MCF 10A (cell line): ENCODE measurements around the gene KCTD15. TPM values are rescaled to one million over a fixed set of nuclear protein-coding genes. Genes with fewer than 3 reads are reported as not detected.

Experiments used
- BruUV-seq: library from RNA; stranded (reverse); fragments of 400-500 nt; replicated peaks from 2 replicates; lab custom pipeline; 2021; lab: Mats Ljungman, UMichigan
- CTCF ChIA-PET: fragments of 300-600 bp; sonication (Branson Sonifier 250); formaldehyde crosslinking; extraction: SDS; loops from one replicate; lab custom pipeline; 2021; ENCODE audit warnings: antibody characterized with exemption, inconsistent platforms; lab: Yijun Ruan, JAX
- POLR2A ChIA-PET: fragments of 300-600, 350-650 bp; sonication (Branson Sonifier 250); formaldehyde crosslinking; extraction: SDS; loops from one replicate; lab custom pipeline; 2020; ENCODE audit warnings: antibody characterized with exemption, inconsistent platforms; lab: Yijun Ruan, JAX
- DNase-seq: peaks from one replicate; pipeline ENCODE4 v3.0.0-alpha.2; 2018; ENCODE audit not compliant: unreplicated experiment
- H3K27ac Mint-ChIP-seq: one replicate; pipeline ENCODE4 v1.8.0; 2022; ENCODE audit warnings: mild to moderate bottlenecking, low read depth, mixed read lengths; ENCODE audit not compliant: unreplicated experiment
- H3K27me3 Mint-ChIP-seq: one replicate; pipeline ENCODE4 v1.8.0; 2022; ENCODE audit warnings: mixed read lengths; ENCODE audit not compliant: insufficient read depth, unreplicated experiment
- H3K36me3 Mint-ChIP-seq: one replicate; pipeline ENCODE4 v1.8.0; 2022; ENCODE audit warnings: mild to moderate bottlenecking, moderate library complexity, mixed read lengths; ENCODE audit not compliant: insufficient read depth, unreplicated experiment
- H3K4me1 Mint-ChIP-seq: one replicate; pipeline ENCODE4 v1.8.0; 2022; ENCODE audit warnings: mixed read lengths; ENCODE audit not compliant: insufficient read depth, unreplicated experiment
- H3K4me3 Mint-ChIP-seq: one replicate; pipeline ENCODE4 v1.8.0; 2022; ENCODE audit warnings: mild to moderate bottlenecking, moderate library complexity, mixed read lengths; ENCODE audit not compliant: unreplicated experiment
- H3K9me3 Mint-ChIP-seq: one replicate; pipeline ENCODE4 v1.8.0; 2022; ENCODE audit warnings: mixed read lengths; ENCODE audit not compliant: unreplicated experiment
- intact Hi-C: fragments of 100-400 bp; cut with micrococcal nuclease; formaldehyde crosslinking; loops from 2 replicates; pipeline ENCODE4 v1.14.1; 2022
- total RNA-seq: library from RNA; stranded (reverse); gene quantifications from 2 replicates; pipeline ENCODE4 v1.2.3, GENCODE V29; 2022
- TF ChIP-seq, protein P1 (sequence below): fragments of 200-600 bp; IDR thresholded peaks from one replicate; pipeline ENCODE4 v1.8.0; 2022; ENCODE audit warnings: antibody characterized with exemption, mild to moderate bottlenecking; ENCODE audit not compliant: unreplicated experiment

KCTD15 gene
- total RNA-seq, 1 experiment from 2014 or later, result 53.7 TPM

DNA sequence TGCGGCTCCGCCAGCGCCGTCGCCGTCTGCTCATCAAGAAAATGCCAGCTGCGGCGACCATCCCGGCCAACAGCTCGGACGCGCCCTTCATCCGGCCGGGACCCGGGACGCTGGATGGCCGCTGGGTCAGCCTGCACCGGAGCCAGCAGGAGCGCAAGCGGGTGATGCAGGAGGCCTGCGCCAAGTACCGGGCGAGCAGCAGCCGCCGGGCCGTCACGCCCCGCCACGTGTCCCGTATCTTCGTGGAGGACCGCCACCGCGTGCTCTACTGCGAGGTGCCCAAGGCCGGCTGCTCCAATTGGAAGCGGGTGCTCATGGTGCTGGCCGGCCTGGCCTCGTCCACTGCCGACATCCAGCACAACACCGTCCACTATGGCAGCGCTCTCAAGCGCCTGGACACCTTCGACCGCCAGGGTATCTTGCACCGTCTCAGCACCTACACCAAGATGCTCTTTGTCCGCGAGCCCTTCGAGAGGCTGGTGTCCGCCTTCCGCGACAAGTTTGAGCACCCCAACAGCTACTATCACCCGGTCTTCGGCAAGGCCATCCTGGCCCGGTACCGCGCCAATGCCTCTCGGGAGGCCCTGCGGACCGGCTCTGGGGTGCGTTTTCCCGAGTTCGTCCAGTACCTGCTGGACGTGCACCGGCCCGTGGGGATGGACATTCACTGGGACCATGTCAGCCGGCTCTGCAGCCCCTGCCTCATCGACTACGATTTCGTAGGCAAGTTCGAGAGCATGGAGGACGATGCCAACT, 24.4 kb upstream of the KCTD15 start:
- CTCF ChIA-PET, result interaction anchor here (0.5 to 10.3 kb wide), 37 partner anchors 11 to 686 kb away, joined by 3 to 227 read pairs (median 5); no protein-coding TSS in a partner anchor
- no peaks in the 10 kb centered on the region for H3K4me1 Mint-ChIP-seq
- H3K36me3 Mint-ChIP-seq, result no peaks in the 10 kb centered on the region
- intact Hi-C loops, result loop anchor here (5.0 kb wide), 1 partner anchor 355 kb away; no protein-coding TSS in a partner anchor
- BruUV-seq, result no TSS peak
- TF ChIP-seq, protein P1, sequence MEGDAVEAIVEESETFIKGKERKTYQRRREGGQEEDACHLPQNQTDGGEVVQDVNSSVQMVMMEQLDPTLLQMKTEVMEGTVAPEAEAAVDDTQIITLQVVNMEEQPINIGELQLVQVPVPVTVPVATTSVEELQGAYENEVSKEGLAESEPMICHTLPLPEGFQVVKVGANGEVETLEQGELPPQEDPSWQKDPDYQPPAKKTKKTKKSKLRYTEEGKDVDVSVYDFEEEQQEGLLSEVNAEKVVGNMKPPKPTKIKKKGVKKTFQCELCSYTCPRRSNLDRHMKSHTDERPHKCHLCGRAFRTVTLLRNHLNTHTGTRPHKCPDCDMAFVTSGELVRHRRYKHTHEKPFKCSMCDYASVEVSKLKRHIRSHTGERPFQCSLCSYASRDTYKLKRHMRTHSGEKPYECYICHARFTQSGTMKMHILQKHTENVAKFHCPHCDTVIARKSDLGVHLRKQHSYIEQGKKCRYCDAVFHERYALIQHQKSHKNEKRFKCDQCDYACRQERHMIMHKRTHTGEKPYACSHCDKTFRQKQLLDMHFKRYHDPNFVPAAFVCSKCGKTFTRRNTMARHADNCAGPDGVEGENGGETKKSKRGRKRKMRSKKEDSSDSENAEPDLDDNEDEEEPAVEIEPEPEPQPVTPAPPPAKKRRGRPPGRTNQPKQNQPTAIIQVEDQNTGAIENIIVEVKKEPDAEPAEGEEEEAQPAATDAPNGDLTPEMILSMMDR, result no peak
- no peaks in the 10 kb centered on the region for H3K9me3 Mint-ChIP-seq
- peaks cover 21% of the 10 kb centered on the region for H3K27me3 Mint-ChIP-seq
- H3K27ac Mint-ChIP-seq, result no peak overlapping the region
- H3K4me3 Mint-ChIP-seq, result no peak overlapping the region
- POLR2A ChIA-PET, result no interaction called here
- no peak for DNase-seq

DNA sequence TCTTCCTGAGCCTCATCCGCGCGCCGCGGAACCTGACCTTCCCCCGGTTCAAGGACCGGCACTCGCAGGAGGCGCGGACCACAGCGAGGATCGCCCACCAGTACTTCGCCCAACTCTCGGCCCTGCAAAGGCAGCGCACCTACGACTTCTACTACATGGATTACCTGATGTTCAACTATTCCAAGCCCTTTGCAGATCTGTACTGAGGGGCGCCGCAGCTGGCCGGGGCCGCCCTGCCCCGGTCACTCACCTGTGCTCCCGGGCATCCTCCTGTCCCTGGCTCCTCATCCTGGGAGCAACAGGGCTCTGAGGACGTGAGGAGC, 23.9 kb upstream of the KCTD15 start:
- Mint-ChIP-seq H3K4me1 (no peaks in the 10 kb centered on the region), H3K27me3 (peaks cover 21% of the 10 kb centered on the region), H3K27ac (no peak overlapping the region), H3K36me3 (no peaks in the 10 kb centered on the region), H3K4me3 (no peak overlapping the region), H3K9me3 (no peaks in the 10 kb centered on the region)
- intact Hi-C loops, result loop anchor here (5.0 kb wide), 1 partner anchor 356 kb away; no protein-coding TSS in a partner anchor
- ChIA-PET POLR2A (no interaction called here), CTCF (interaction anchor here (0.5 to 10.3 kb wide), 15 partner anchors 9 to 633 kb away, joined by 3 to 227 read pairs (median 5); no protein-coding TSS in a partner anchor)
- TF ChIP-seq, protein P1, result no peak
- no peak for DNase-seq
- no TSS peak for BruUV-seq

DNA sequence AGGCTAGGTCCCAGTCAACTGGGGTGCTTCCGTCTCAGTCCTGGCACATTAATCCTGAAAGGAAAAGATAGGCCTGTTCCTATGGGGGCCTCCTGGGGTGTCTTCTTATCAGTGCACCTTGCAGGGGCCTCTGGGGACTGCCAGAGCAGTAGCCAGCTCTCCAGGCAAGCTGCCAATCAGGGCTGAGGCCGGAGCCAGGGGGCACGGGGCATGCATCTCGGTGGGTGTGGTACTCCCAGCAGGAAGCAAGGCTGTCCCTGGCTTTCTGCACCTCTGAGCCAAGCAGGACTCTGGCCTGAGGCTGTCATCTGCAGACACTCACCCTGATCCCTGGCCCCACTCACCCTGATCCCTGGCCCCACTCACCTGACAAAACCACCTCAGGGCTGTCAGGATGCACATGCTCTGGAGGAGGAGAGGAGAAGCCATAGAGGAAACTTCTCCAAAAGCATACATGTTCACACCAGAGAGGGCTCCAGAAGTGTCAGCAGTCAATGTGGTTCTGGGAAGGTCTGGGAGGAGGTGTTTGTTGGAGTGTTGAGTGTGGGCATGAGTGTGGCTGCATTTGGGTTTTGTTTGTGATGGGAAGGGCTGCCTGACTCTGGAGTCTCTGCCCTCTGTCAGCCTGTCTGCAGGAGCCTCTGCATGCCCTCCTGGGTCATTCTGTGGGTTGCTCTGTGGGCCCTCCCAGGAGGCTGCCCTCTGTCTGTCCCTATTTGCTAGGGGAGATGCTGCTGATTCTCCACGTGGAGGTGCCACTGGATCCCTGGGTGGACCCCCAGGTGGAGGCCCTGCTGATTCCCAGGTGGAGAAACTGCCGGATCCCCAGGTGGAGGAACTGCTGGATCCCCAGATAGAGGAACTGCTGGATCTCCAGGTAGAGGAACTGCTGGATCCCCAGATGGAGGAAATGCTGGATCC, 22.7 kb upstream of the KCTD15 start:
- POLR2A ChIA-PET, result no interaction called here
- TF ChIP-seq, protein P1, result no peak
- BruUV-seq, result no TSS peak
- CTCF ChIA-PET, result interaction anchor here (0.5 to 10.3 kb wide), 13 partner anchors 10 to 634 kb away, joined by 3 to 227 read pairs (median 4); no protein-coding TSS in a partner anchor
- peaks cover 28% of the 10 kb centered on the region for H3K27me3 Mint-ChIP-seq
- H3K4me1 Mint-ChIP-seq, result peaks cover 6% of the 10 kb centered on the region
- H3K9me3 Mint-ChIP-seq, result no peaks in the 10 kb centered on the region
- DNase-seq, result no peak
- no peaks in the 10 kb centered on the region for H3K36me3 Mint-ChIP-seq
- no peak overlapping the region for H3K27ac Mint-ChIP-seq
- intact Hi-C loops, result loop anchor here (5.0 kb wide), 1 partner anchor 357 kb away; no protein-coding TSS in a partner anchor
- no peak overlapping the region for H3K4me3 Mint-ChIP-seq

DNA sequence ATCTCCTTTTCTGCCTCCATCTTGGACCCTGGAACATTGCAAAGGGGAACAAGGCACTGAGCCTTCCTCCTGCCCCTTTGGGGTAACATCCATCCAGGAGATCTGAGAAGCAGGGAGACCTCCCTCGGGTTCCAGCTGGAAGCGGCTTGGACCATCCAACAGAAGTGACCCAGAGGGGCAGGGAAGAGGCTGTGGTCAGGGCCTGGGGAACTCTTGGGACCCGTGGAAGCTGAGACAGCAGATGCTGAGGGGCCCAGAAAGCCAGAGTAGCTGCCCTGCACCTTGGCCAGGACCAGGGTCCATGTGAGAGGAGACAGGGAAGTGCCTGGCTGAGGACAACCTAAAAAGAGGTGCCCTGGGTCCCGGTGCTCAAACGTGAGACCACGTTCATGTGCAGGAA, 21.9 kb upstream of the KCTD15 start:
- Mint-ChIP-seq H3K27ac (no peak overlapping the region), H3K9me3 (no peaks in the 10 kb centered on the region), H3K27me3 (peaks cover 28% of the 10 kb centered on the region), H3K4me1 (peaks cover 6% of the 10 kb centered on the region), H3K4me3 (no peak overlapping the region), H3K36me3 (no peaks in the 10 kb centered on the region)
- no TSS peak for BruUV-seq
- TF ChIP-seq, protein P1, result no peak
- POLR2A ChIA-PET, result no interaction called here
- intact Hi-C loops, result loop anchor here (5.0 kb wide), 2 partner anchors 357 to 373 kb away; no protein-coding TSS in a partner anchor
- CTCF ChIA-PET, result interaction anchor here (0.6 to 10.3 kb wide), 6 partner anchors 12 to 359 kb away, joined by 3 to 227 read pairs (median 4); no protein-coding TSS in a partner anchor
- no peak for DNase-seq
